Measurements from ENCODE around the gene CLASP1. TPM values are rescaled to one million over a fixed set of nuclear protein-coding genes. Genes with fewer than 3 reads are reported as not detected.

Gene CLASP1
- total and polyA plus RNA-seq, 2 of the 8 experiments (the other 6 are each of a cell fraction or from before 2014, with no cell fraction given), result 7.3 to 53.9 TPM

GRCh38 chr2:121583555-121583954 lies 65.7 kb downstream of the CLASP1 start (continued):
- no peak for TF ChIP-seq EGR1 (IDR thresholded peaks at IDR 0.05; ENCODE audit: borderline replicate concordance, low read depth, low read length)
- TF ChIP-seq PHF8 (conservative IDR thresholded peaks at IDR 0.05; ENCODE audit: low read depth, low read length), result no peak
- TF ChIP-seq CEBPB (IDR thresholded peaks at IDR 0.05; ENCODE audit: low read depth, low read length), result no peak
- TF ChIP-seq BCL11A (IDR thresholded peaks at IDR 0.05; ENCODE audit: low read depth in 2 of 2, low read length in 2 of 2), result no peak
- TF ChIP-seq ATF2 (IDR thresholded peaks at IDR 0.05; ENCODE audit: low read length), result no peak
- TF ChIP-seq RXRA (IDR thresholded peaks at IDR 0.05; ENCODE audit: insufficient read depth, low read depth, low read length), result no peak

All from H1 (cell line).